Endothelial cell (in vitro differentiated cells): ENCODE results near the gene PYCARD. TPM values are rescaled to one million over a fixed set of nuclear protein-coding genes. Genes with fewer than 3 reads are reported as not detected.

Experiments
- DNase-seq: peaks from one replicate; pipeline ENCODE4 v3.0.0; 2021; ENCODE audit warnings: low spot score
- H3K27ac Mint-ChIP-seq: one replicate; pipeline ENCODE4 v1.8.0; 2021; ENCODE audit warnings: mixed read lengths, inconsistent platforms; ENCODE audit not compliant: unreplicated experiment
- H3K27me3 Mint-ChIP-seq: one replicate; pipeline ENCODE4 v1.8.0; 2021; ENCODE audit warnings: mild to moderate bottlenecking, moderate library complexity, mixed read lengths, inconsistent platforms; ENCODE audit not compliant: unreplicated experiment
- H3K36me3 Mint-ChIP-seq: one replicate; pipeline ENCODE4 v1.8.0; 2021; ENCODE audit warnings: mild to moderate bottlenecking, low read depth, mixed read lengths, inconsistent platforms; ENCODE audit not compliant: unreplicated experiment
- H3K4me1 Mint-ChIP-seq: one replicate; pipeline ENCODE4 v1.8.0; 2021; ENCODE audit warnings: mild to moderate bottlenecking, mixed read lengths, inconsistent platforms; ENCODE audit not compliant: unreplicated experiment
- H3K4me3 Mint-ChIP-seq: one replicate; pipeline ENCODE4 v1.8.0; 2021; ENCODE audit warnings: mild to moderate bottlenecking, mixed read lengths, inconsistent platforms; ENCODE audit not compliant: unreplicated experiment
- H3K9me3 Mint-ChIP-seq: one replicate; pipeline ENCODE4 v1.8.0; 2021; ENCODE audit warnings: mixed read lengths, inconsistent platforms; ENCODE audit not compliant: unreplicated experiment
- CTCF ChIP-seq: fragments of 200-600 bp; sonication (generic); IDR thresholded peaks from one replicate; pipeline ENCODE4 v1.5.0; 2021; ENCODE audit warnings: antibody characterized with exemption; ENCODE audit not compliant: unreplicated experiment
- total RNA-seq: library from RNA; stranded (reverse); fragmentation: NEBNext Ultra II Directional; extraction: Animal tissue kit (Norgen Biotek cat#: 25700); gene quantifications from one replicate; pipeline ENCODE4 v1.2.1, GENCODE V29; 2021; ENCODE audit not compliant: unreplicated experiment

The PYCARD gene
- total RNA-seq, 1 donor from 2014 or later: 35.6 TPM

GRCh38 chr16:31215287-31216162 lies 13.0 kb upstream of the PYCARD start:
- Mint-ChIP-seq H3K9me3 (no peaks in the 10 kb centered on the region), H3K27ac (no peak overlapping the region), H3K27me3 (peaks cover 16% of the 10 kb centered on the region), H3K4me1 (peaks cover 13% of the 10 kb centered on the region), H3K36me3 (no peaks in the 10 kb centered on the region), H3K4me3 (peak overlapping the region; percentile 84)
- peak; percentile 64 for DNase-seq
- no peak for TF ChIP-seq CTCF

GRCh38 chr16:31214708-31215286 lies 12.2 kb upstream of the PYCARD start:
- Mint-ChIP-seq H3K36me3 (no peaks in the 10 kb centered on the region), H3K27ac (no peak overlapping the region), H3K4me3 (peak overlapping the region; percentile 84), H3K4me1 (peaks cover 13% of the 10 kb centered on the region), H3K9me3 (no peaks in the 10 kb centered on the region), H3K27me3 (peaks cover 16% of the 10 kb centered on the region)
- TF ChIP-seq CTCF: no peak
- DNase-seq: peak; percentile 33

DNA sequence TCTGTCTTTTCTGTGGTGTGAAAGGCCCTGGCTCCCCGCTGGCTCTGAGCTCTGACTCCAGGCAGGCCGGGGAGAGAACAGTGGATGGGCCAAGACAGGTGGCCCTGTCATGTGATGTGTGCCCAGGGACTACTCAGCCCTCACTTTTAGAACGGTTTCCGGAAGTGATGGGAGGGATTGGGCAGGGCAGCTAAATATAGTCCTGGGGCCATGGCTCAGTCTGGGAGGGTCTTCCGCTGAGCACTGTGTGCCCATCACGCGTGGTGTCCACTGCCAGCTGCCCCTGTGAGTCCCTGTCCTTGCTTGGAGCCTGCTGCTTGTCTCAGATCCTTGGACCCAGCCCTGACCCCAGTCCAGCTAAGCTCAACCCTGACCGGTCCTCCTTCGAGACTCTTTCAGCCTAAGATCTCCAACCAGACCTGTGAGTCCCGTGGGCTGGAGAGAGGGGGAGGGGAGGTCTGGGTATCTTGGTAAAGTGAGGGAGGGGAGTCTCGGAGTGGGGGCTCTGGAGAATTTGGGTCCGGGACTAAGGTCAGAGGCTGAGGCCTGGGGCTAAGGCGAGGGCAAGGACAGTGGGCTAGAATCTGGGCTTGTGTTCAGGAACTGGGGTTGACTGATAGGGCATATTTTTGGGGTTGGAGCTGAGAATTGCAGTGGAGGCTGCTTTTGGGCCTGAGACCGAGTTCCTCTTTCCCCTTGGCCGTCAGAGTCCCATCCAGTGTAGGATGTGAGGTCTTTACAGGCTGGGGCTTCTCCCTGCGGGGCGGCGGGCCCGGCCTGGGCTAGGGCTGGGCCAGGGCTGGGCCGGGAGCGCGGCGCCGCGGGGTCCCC lies 11.5 kb upstream of the PYCARD start, which contains the start of gene TRIM72:
Gene TRIM72, plus strand, starts transcription at position 243 of the 831 bp plus-strand sequence. CDS start 620 bp downstream, outside the sequence.
- peak within 1 kb of the TSS; percentile 54 for H3K4me3 Mint-ChIP-seq
- no peak for TF ChIP-seq CTCF
- peaks cover 16% of the 10 kb centered on the region for H3K27me3 Mint-ChIP-seq
- no peak within 1 kb of the TSS for H3K27ac Mint-ChIP-seq
- H3K9me3 Mint-ChIP-seq: no peaks in the 10 kb centered on the region
- peaks cover 13% of the 10 kb centered on the region for H3K4me1 Mint-ChIP-seq
- no peaks in the 10 kb centered on the region for H3K36me3 Mint-ChIP-seq
- no peak for DNase-seq

- peaks cover 12% of the 10 kb centered on the region for H3K27me3 Mint-ChIP-seq
- H3K4me1 Mint-ChIP-seq: peaks cover 13% of the 10 kb centered on the region
- no peak overlapping the region for H3K27ac Mint-ChIP-seq
- no peak for TF ChIP-seq CTCF
- H3K4me3 Mint-ChIP-seq: no peak overlapping the region
- H3K36me3 Mint-ChIP-seq: no peaks in the 10 kb centered on the region
- DNase-seq: no peak
- no peaks in the 10 kb centered on the region for H3K9me3 Mint-ChIP-seq
Observed at GRCh38 chr16:31213342-31213741, 10.8 kb upstream of the PYCARD start.
